Tibial artery (tissue), 4 donors: ENCODE measurements around the gene KDM3A.

ENCODE experiments used
- DNase-seq, 2 donors: peaks; one replicate each; pipeline ENCODE4 v3.0.0-alpha.2; 2019
- H3K27ac ChIP-seq, 2 donors: fragments of 200-600 bp; sonication (generic) in 1 of 2; 1 replicate in 1 of 2; 2 replicates in 1 of 2; pipeline ENCODE4 v1.5.1; 2018 to 2019; ENCODE audit warnings: mild to moderate bottlenecking in 1 of 2
- H3K27me3 ChIP-seq, 2 donors: fragments of 200-600 bp; sonication (generic) in 1 of 2; one replicate each; pipeline versions ENCODE4 v1.5.1 to v1.6.0; 2016 to 2019
- H3K36me3 ChIP-seq, 3 donors: fragments of 200-600 bp; sonication (generic) in 2 of 3; one replicate each; pipeline ENCODE4 v1.5.1; 2016 to 2019; ENCODE audit warnings: mild to moderate bottlenecking in 2 of 3
- H3K4me1 ChIP-seq, 4 donors: fragments of 200-600 bp; sonication (generic) in 2 of 4; 1 replicate in 3 of 4; 2 replicates in 1 of 4; pipeline ENCODE4 v1.5.1; 2016 to 2019
- H3K4me3 ChIP-seq, 2 donors: fragments of 200-600 bp; sonication (generic) in 1 of 2; 1 replicate in 1 of 2; 2 replicates in 1 of 2; pipeline ENCODE4 v1.5.1; 2018 to 2019; ENCODE audit warnings: mild to moderate bottlenecking in 2 of 2
- H3K9me3 ChIP-seq, 3 donors: fragments of 200-600 bp; sonication (generic) in 1 of 3; one replicate each; pipeline ENCODE4 v1.5.1; 2016 to 2019
- intact Hi-C: fragments of 100-400 bp; cut with DNase I; formaldehyde crosslinking; loops from one replicate; pipeline ENCODE4 v1.15.0; 2023; ENCODE audit warnings: low total_unique reads
- TF ChIP-seq, protein P1 (sequence below), 2 experiments: fragments of 200-600 bp in 1 of 2; fragments of 450-650 bp in 1 of 2; IDR thresholded peaks; one replicate each; pipeline ENCODE4 v1.5.1; 2017 to 2019; ENCODE audit warnings: antibody characterized with exemption in 2 of 2, mild to moderate bottlenecking in 1 of 2, moderate library complexity in 1 of 2

The KDM3A gene

DNA sequence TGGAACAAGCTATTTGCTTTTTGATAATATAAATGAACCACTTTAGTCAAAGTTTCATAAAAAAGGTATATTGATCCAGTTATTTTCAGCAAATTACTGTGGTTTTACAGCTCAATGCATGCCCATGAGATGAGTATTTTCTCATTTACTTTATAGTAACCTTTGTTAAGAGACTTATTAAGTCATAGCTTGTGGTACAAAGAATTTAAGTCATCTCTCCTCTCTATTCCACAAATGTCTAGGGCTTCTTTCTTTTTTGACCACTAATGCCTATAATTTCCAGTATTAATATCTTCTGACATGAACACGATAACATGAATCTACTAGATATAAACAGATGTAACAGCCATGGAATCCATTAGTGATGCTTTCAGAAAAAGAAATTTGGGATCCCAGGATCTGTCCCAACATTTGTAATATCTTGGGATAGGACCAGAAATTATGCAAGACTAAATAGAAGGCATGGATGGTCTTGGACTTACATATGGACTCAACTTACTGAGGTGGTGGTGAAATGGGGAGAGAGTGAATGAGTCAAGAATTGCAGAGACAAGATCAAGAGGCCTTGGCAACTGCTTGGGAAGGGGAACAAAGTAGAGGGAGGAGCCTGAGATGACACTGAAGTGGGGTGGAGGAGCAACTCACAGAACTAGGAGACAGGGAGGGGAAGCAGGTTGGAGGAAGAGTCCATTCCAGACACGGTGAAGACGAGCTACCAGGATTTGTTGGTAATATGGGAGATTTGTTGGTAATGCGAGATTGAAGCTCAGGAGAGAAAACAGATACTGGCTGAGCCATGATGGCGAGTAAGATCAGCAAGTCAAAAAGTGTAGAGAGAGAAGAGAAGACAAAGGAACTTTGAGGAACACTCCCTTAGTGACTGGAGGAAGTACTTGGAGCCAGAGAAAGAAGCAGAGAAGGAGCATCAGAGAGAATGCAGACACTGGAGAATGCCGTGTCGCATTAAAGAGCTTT is 42.4 kb upstream of the KDM3A start:
- TF ChIP-seq, protein P1, sequence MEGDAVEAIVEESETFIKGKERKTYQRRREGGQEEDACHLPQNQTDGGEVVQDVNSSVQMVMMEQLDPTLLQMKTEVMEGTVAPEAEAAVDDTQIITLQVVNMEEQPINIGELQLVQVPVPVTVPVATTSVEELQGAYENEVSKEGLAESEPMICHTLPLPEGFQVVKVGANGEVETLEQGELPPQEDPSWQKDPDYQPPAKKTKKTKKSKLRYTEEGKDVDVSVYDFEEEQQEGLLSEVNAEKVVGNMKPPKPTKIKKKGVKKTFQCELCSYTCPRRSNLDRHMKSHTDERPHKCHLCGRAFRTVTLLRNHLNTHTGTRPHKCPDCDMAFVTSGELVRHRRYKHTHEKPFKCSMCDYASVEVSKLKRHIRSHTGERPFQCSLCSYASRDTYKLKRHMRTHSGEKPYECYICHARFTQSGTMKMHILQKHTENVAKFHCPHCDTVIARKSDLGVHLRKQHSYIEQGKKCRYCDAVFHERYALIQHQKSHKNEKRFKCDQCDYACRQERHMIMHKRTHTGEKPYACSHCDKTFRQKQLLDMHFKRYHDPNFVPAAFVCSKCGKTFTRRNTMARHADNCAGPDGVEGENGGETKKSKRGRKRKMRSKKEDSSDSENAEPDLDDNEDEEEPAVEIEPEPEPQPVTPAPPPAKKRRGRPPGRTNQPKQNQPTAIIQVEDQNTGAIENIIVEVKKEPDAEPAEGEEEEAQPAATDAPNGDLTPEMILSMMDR (IDR thresholded peaks at IDR 0.05) = no peak
- no peak overlapping the region for H3K27ac ChIP-seq
- no peaks in the 10 kb centered on the region for H3K27me3 ChIP-seq
- intact Hi-C loops = no loop called here
- H3K36me3 ChIP-seq = no peaks in the 10 kb centered on the region
- no peak for DNase-seq
- no peaks in the 10 kb centered on the region for H3K9me3 ChIP-seq
- no peak overlapping the region for H3K4me3 ChIP-seq
- peaks cover 0 to 4% (median 0%) of the 10 kb centered on the region in 4 donors for H3K4me1 ChIP-seq

DNA sequence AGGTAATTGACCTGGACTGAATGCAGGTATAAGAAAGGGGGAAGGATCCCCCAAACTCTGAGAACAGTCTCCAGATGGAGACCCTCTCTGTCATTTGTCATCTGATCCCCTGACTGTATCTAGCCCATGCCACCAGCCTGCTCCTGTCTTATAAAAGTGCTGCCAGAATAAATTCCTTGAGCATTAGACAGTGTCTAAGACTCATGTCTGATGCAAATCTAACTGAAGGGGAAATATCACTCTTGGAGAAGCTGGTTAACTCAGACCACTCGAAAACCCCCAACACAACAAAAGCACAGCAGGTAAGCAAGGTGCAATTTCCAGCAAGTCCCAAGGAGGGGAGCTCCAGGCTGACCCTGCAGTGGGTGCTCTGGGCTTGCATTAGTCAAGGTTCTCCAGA is 40.9 kb upstream of the KDM3A start:
- no peaks in the 10 kb centered on the region for H3K9me3 ChIP-seq
- no peak overlapping the region for H3K27ac ChIP-seq
- intact Hi-C loops = no loop called here
- no peak overlapping the region for H3K4me3 ChIP-seq
- H3K36me3 ChIP-seq = no peaks in the 10 kb centered on the region
- H3K27me3 ChIP-seq = no peaks in the 10 kb centered on the region
- no peaks in the 10 kb centered on the region for H3K4me1 ChIP-seq
- no peak for DNase-seq
- TF ChIP-seq, protein P1 (IDR thresholded peaks at IDR 0.05) = no peak

DNA sequence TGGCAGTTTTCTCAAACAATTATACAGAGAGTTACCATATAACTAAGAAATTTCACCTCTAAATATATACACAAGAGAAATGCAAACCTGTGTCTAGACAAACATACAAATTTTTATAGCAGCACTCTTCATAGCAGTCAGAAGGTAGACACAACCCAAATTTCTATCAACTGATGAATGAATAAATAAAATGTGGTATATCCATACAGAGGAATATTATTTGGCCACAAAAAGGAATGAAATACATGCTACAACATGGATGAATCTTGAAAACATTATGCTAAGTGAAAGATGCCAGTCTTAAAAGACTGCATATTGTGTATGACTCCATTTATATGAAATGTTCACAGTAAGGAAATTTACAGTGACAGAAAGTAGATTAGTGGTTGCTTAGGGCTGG is 30.6 kb upstream of the KDM3A start:
- TF ChIP-seq, protein P1 (IDR thresholded peaks at IDR 0.05) = no peak
- Histone ChIP-seq H3K4me3 (no peak overlapping the region), H3K36me3 (no peaks in the 10 kb centered on the region), H3K9me3 (peaks cover 0 to 4% (median 0%) of the 10 kb centered on the region in 3 donors), H3K4me1 (no peaks in the 10 kb centered on the region), H3K27ac (no peak overlapping the region), H3K27me3 (peaks cover 0 to 6% of the 10 kb centered on the region in 2 donors)
- intact Hi-C loops = no loop called here
- DNase-seq = no peak

DNA sequence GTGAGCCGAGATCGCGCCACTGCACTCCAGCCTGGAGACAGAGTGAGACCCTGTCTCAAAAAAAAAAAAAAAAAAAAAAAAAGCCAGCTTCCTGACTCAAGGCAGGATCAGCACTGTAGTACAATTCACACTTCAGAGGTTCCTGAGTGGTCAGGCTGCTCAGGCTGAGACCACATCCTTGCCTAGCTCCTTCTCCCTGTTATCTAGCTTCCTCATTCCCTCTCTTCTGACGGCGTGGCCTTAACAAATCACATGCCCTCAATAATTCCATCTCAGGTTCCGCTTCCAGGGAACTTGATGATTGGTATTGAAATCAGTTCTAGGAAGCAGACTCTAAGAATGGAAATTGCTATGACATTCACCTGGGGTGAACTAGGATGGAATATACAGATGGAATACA is 29.8 kb upstream of the KDM3A start:
- Histone ChIP-seq H3K4me1 (no peaks in the 10 kb centered on the region), H3K9me3 (peaks cover 0 to 4% (median 0%) of the 10 kb centered on the region in 3 donors), H3K36me3 (no peaks in the 10 kb centered on the region), H3K4me3 (no peak overlapping the region), H3K27me3 (peaks cover 0 to 6% of the 10 kb centered on the region in 2 donors), H3K27ac (no peak overlapping the region)
- DNase-seq = no peak
- intact Hi-C loops = no loop called here
- TF ChIP-seq, protein P1 (IDR thresholded peaks at IDR 0.05) = no peak

DNA sequence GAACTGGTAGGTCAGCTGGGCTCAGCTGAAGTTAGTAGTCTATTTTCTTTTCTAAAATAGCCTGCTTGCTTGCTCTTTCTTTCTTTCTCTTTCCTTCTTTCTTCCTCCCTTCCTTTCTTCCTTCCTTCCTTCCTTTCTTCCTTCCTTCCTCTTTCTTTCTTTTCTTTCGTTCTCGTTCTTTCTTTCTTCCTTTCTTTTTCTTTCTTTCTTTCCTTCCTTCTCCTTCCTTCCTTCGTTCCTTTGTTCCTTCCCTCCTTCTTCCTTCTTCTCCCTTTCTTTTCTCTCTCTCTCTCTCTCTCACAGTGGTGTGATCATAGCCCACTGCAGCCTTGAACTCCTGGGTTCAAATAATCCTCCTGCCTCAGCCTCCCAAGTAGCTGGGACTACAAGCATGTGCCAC is 29.2 kb upstream of the KDM3A start:
- Histone ChIP-seq H3K27me3 (peaks cover 0 to 6% of the 10 kb centered on the region in 2 donors), H3K27ac (no peak overlapping the region), H3K9me3 (peaks cover 0 to 4% (median 0%) of the 10 kb centered on the region in 3 donors), H3K4me3 (no peak overlapping the region), H3K36me3 (no peaks in the 10 kb centered on the region), H3K4me1 (no peaks in the 10 kb centered on the region)
- TF ChIP-seq, protein P1 (IDR thresholded peaks at IDR 0.05) = no peak
- intact Hi-C loops = no loop called here
- DNase-seq = no peak
